B cell (primary cell): ENCODE results near the gene DCTN3. TPM values are rescaled to one million over a fixed set of nuclear protein-coding genes. Genes with fewer than 3 reads are reported as not detected.
A peak's percentile ranks its signal among the peaks of the same experiment; 100 is the strongest.

Source experiments
- ATAC-seq: fragments of 200-7000 bp; cut with Tn5 transposase; one replicate; pipeline ENCODE4 v1.10.0; 2021; ENCODE audit warnings: low read depth, mild to moderate bottlenecking, moderate number of reproducible peaks, moderate library complexity
- CTCF ChIA-PET: fragments of 350-600 bp; sonication (Branson Sonifier 250); formaldehyde crosslinking; loops from one replicate; lab custom pipeline; 2021; ENCODE audit warnings: antibody characterized with exemption, inconsistent platforms; lab: Charles Lee
- POLR2A ChIA-PET: fragments of 350-600 bp; sonication (Branson Sonifier 250); formaldehyde crosslinking; loops from one replicate; lab custom pipeline; 2021; ENCODE audit warnings: antibody characterized with exemption; lab: Charles Lee
- DNase-seq: peaks from one replicate; pipeline ENCODE4 v3.0.0; 2013
- H2AFZ ChIP-seq: 2 replicates; pipeline ENCODE4 v1.6.1; 2012; ENCODE audit warnings: mild to moderate bottlenecking, low read depth, low read length; ENCODE audit not compliant: insufficient read depth, poor library complexity, severe bottlenecking
- H3K27ac ChIP-seq, 2 donors: 1 replicate in 1 of 2; 2 replicates in 1 of 2; pipeline ENCODE4 v1.5.1; 2012 to 2013; ENCODE audit warnings: low read length in 2 of 2, mild to moderate bottlenecking in 2 of 2, moderate library complexity in 1 of 2
- H3K27me3 ChIP-seq, 4 experiments: fragments of 200-600 bp in 1 of 4; sonication (generic) in 1 of 4; replicated peaks in 1 of 4; 1 replicate in 2 of 4; 2 replicates in 2 of 4; pipeline versions ENCODE4 v1.6.1 to v1.7.0; 2013 to 2016; ENCODE audit warnings: low read length in 3 of 4, mild to moderate bottlenecking in 2 of 4, mixed read lengths in 1 of 4, moderate library complexity in 1 of 4; ENCODE audit not compliant: insufficient read depth in 4 of 4, control insufficient read depth in 3 of 4; ENCODE audit errors: control extremely low read depth in 1 of 4
- H3K36me3 ChIP-seq, 2 experiments: replicated peaks in 1 of 2; 1 replicate in 1 of 2; 2 replicates in 1 of 2; pipeline versions ENCODE4 v1.6.1 to v1.7.1; 2013; ENCODE audit warnings: low read length in 1 of 2; ENCODE audit not compliant: insufficient read depth in 2 of 2, control insufficient read depth in 1 of 2; ENCODE audit errors: control extremely low read depth in 1 of 2, extremely low read depth in 1 of 2
- H3K4me1 ChIP-seq, 2 donors: fragments of 200-600 bp in 1 of 2; sonication (generic) in 1 of 2; 1 replicate in 1 of 2; 2 replicates in 1 of 2; pipeline versions ENCODE4 v1.5.1 to v1.6.1; 2013 to 2017; ENCODE audit warnings: low read length in 2 of 2; ENCODE audit not compliant: control insufficient read depth in 2 of 2, insufficient read depth in 2 of 2
- H3K4me2 ChIP-seq: replicated peaks from 2 replicates; pipeline ENCODE3; 2012; ENCODE audit warnings: mild to moderate bottlenecking, low read depth, low read length; ENCODE audit not compliant: poor library complexity, severe bottlenecking
- H3K4me3 ChIP-seq, 5 experiments: fragments of 200-600 bp in 1 of 5; sonication (generic) in 1 of 5; 1 replicate in 3 of 5; 2 replicates in 2 of 5; pipeline versions ENCODE4 v1.5.1 to v1.7.0; 2011 to 2016; ENCODE audit warnings: low read length in 4 of 5, mild to moderate bottlenecking in 4 of 5, low read depth in 2 of 5, control low read depth in 1 of 5, moderate library complexity in 1 of 5; ENCODE audit not compliant: insufficient read depth in 1 of 5; ENCODE audit errors: control extremely low read depth in 1 of 5, extremely low read depth in 1 of 5
- H3K79me2 ChIP-seq: fragments of 200-600 bp; sonication (generic); one replicate; pipeline ENCODE4 v1.6.0; 2016; ENCODE audit warnings: low read length; ENCODE audit not compliant: control insufficient read depth, insufficient read depth
- H3K9ac ChIP-seq: fragments of 200-600 bp; sonication (generic); 2 replicates; pipeline ENCODE4 v1.6.1; 2017; ENCODE audit warnings: mild to moderate bottlenecking, low read length, moderate library complexity
- H3K9me3 ChIP-seq, 3 donors: one replicate each; pipeline versions ENCODE4 v1.6.1 to v1.7.1; 2013; ENCODE audit warnings: low read length in 2 of 3; ENCODE audit not compliant: control insufficient read depth in 2 of 3, insufficient read depth in 1 of 3; ENCODE audit errors: control extremely low read depth in 1 of 3
- H4K20me1 ChIP-seq: 2 replicates; pipeline ENCODE4 v1.6.0; 2012; ENCODE audit warnings: mild to moderate bottlenecking, low read length; ENCODE audit not compliant: insufficient read depth, control insufficient read depth, poor library complexity, severe bottlenecking
- H3K27ac Mint-ChIP-seq: one replicate; pipeline ENCODE4 v1.8.0; 2021; ENCODE audit warnings: mixed read lengths
- H3K27me3 Mint-ChIP-seq: one replicate; pipeline ENCODE4 v1.8.0; 2021; ENCODE audit warnings: mixed read lengths
- H3K4me1 Mint-ChIP-seq: one replicate; pipeline ENCODE4 v1.8.0; 2021; ENCODE audit warnings: mixed read lengths
- H3K4me3 Mint-ChIP-seq: one replicate; pipeline ENCODE4 v1.8.0; 2021; ENCODE audit warnings: mixed read lengths
- H3K9me3 Mint-ChIP-seq: one replicate; pipeline ENCODE4 v1.8.0; 2022; ENCODE audit warnings: mixed read lengths; ENCODE audit not compliant: insufficient read depth
- EZH2 ChIP-seq: IDR thresholded peaks from 2 replicates; pipeline ENCODE4 v1.6.1; 2012; ENCODE audit warnings: borderline replicate concordance, low read depth, mild to moderate bottlenecking, moderate library complexity, low read length; ENCODE audit not compliant: insufficient read depth, poor library complexity, severe bottlenecking
- WGBS: methylation state at CpG from one replicate; pipeline ENCODE4 v1.1.5; 2013; ENCODE audit warnings: missing lambda C conversion rate; ENCODE audit not compliant: insufficient coverage; 5-methylcytosine and 5-hydroxymethylcytosine counted together
- intact Hi-C: fragments of 100-400 bp; cut with micrococcal nuclease; formaldehyde crosslinking; loops from one replicate; pipeline ENCODE4 v1.10.0; 2022
- polyA plus RNA-seq: library from polyadenylated mRNA; depleted of rRNA; stranded (reverse); fragments of >200 nt; gene quantifications from 2 replicates; pipeline ENCODE4 v1.2.3, GENCODE V29; 2012
- total RNA-seq, 2 donors: library from RNA; stranded (reverse); fragments of 120-200 nt in 1 of 2; gene quantifications; 1 replicate in 1 of 2; 2 replicates in 1 of 2; pipeline versions ENCODE4 v1.2.3 to v1.2.4, GENCODE V29; 2013 to 2022
- TF ChIP-seq, protein P1 (sequence below): fragments of 200-600 bp; IDR thresholded peaks from one replicate; pipeline ENCODE4 v1.8.0; 2022; ENCODE audit warnings: antibody characterized with exemption, mild to moderate bottlenecking

Gene DCTN3
- total and polyA plus RNA-seq, 2 donors (not counting 1 experiment from before 2014, with no cell fraction given): 48.2 to 75.0 TPM

DNA sequence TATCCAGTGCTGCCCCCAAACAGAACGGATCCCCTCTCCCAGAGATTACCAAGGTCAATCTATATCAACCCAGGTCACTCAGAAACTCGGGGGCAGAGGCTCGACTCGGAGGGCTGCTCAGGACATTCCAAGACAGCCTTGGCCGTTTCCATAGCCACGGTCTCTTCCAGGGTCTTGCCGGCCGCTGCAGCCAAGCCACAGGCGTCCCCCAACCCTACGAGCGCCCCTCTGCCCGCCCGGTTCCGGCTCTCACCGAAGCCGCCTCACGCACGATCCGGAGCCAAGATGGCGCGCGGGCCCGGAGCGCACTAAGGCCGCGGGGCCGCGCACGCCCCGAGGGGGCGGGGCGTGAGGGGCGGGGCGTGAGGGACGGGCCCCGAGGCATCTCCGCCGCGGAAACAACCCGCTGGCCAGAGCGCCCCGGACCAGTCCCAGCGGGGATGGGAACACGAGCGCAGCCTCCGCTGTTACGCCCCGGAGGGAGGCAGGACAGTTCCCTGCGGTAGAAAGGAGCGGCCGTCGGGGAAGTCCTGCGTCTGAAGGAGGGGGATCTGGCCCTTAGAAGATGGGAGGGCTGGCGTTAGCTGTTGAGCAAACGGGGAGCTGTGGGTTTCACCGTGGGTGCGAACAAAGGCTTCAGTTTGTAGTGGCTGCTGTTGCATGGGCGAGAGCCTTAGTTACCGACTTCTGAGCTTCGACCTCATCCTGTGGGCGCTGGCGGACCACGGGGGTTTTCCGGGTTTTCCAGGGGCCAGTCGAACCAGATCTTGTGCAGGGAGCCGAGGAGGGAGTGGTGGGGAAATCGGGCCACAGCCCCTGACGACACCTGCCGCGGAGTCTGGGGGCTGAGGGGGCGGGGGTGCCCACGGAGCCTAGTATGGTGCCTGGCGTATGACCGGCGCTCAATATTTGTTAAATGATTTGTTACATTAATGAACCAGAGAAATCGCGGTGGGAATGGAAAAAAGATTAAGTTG is 8.2 kb downstream of the DCTN3 start, which contains the start of gene RPP25L:
TSS of gene RPP25L (minus strand) at position 287 of the 977 bp plus-strand sequence. CDS start 801 bp downstream, outside the sequence.
- H3K27ac ChIP-seq: peak within 1 kb of the TSS; percentile 78 to 87
- H3K79me2 ChIP-seq: peaks cover 9% of the 10 kb centered on the region
- Mint-ChIP-seq H3K27ac (peak within 1 kb of the TSS; percentile 90), H3K27me3 (no peaks in the 10 kb centered on the region), H3K4me3 (peak within 1 kb of the TSS; percentile 91), H3K4me1 (peaks cover 22% of the 10 kb centered on the region), H3K9me3 (no peaks in the 10 kb centered on the region)
- TF ChIP-seq, protein P1, sequence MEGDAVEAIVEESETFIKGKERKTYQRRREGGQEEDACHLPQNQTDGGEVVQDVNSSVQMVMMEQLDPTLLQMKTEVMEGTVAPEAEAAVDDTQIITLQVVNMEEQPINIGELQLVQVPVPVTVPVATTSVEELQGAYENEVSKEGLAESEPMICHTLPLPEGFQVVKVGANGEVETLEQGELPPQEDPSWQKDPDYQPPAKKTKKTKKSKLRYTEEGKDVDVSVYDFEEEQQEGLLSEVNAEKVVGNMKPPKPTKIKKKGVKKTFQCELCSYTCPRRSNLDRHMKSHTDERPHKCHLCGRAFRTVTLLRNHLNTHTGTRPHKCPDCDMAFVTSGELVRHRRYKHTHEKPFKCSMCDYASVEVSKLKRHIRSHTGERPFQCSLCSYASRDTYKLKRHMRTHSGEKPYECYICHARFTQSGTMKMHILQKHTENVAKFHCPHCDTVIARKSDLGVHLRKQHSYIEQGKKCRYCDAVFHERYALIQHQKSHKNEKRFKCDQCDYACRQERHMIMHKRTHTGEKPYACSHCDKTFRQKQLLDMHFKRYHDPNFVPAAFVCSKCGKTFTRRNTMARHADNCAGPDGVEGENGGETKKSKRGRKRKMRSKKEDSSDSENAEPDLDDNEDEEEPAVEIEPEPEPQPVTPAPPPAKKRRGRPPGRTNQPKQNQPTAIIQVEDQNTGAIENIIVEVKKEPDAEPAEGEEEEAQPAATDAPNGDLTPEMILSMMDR: no peak
- no peak for TF ChIP-seq EZH2
- H2AFZ ChIP-seq: peak within 1 kb of the TSS; percentile 99
- H3K9me3 ChIP-seq: peaks cover 0 to 7% (median 0%) of the 10 kb centered on the region in 3 donors
- DNase-seq (peak; percentile 91), ATAC-seq (peak; percentile 95)
- peak within 1 kb of the TSS; percentile 98 for H3K9ac ChIP-seq
- peaks cover 7 to 21% of the 10 kb centered on the region in 2 donors for H3K4me1 ChIP-seq
- H3K36me3 ChIP-seq: peaks cover 0 to 13% of the 10 kb centered on the region in 2 experiments
- peak within 1 kb of the TSS; percentile 69 to 97 (median 80) for H3K4me3 ChIP-seq
- H3K4me2 ChIP-seq: peak within 1 kb of the TSS; percentile 98
- WGBS: under 1% methylated on average over 77 of the region's 77 CpGs
- ChIA-PET CTCF (interaction anchor here (0.9 to 8.3 kb wide), 10 partner anchors 8 to 233 kb away, joined by 3 to 150 read pairs (median 4); partner anchors contain the start of genes ARID3C, DCTN3 and SIGMAR1), POLR2A (interaction anchor here (1.0 to 2.6 kb wide), 4 partner anchors 8 to 35 kb away, joined by 4 to 10 read pairs (median 7); partner anchors contain the start of genes DCTN3, GALT and SIGMAR1)
- H4K20me1 ChIP-seq: no peaks in the 10 kb centered on the region
- H3K27me3 ChIP-seq: no peaks in the 10 kb centered on the region
- intact Hi-C loops: loop anchor here (1.0 to 10.0 kb wide), 11 partner anchors 8 to 797 kb away; partner anchors contain the start of genes ARID3C, DCTN3, DNAI1 and FAM219A
